Measurements from ENCODE around the gene LTBP1.
"Not testable (repeated sequence)": the region's sequence is repeated elsewhere in the genome, so short reads cannot be mapped to it uniquely, and the experiment has no call there.

Gene LTBP1

GRCh38 chr2:33042265-33042664 is 95.5 kb downstream of the LTBP1 start:
- Histone ChIP-seq H3K4me3 (ENCODE audit: low read depth, low read length) (no peak overlapping the region), H3K79me2 (ENCODE audit: control insufficient read depth, insufficient read depth, low read length, unreplicated experiment) (no peaks in the 10 kb centered on the region), H3K36me3 (ENCODE audit: insufficient read depth, low read length) (no peaks in the 10 kb centered on the region), H3K4me1 (ENCODE audit: control insufficient read depth, insufficient read depth, low read length, unreplicated experiment) (no peaks in the 10 kb centered on the region), H3K27me3 (ENCODE audit: insufficient read depth, low read length) (no peaks in the 10 kb centered on the region), H2AFZ (ENCODE audit: low read length, unreplicated experiment) (no peak overlapping the region), H3K27ac (ENCODE audit: low read depth, low read length) (no peak overlapping the region)

GRCh38 chr2:33042819-33043218 is 96.1 kb downstream of the LTBP1 start:
- Histone ChIP-seq H3K4me1 (ENCODE audit: control insufficient read depth, insufficient read depth, low read length, unreplicated experiment) (no peaks in the 10 kb centered on the region), H3K27me3 (ENCODE audit: insufficient read depth, low read length) (no peaks in the 10 kb centered on the region), H3K36me3 (ENCODE audit: insufficient read depth, low read length) (no peaks in the 10 kb centered on the region), H2AFZ (ENCODE audit: low read length, unreplicated experiment) (no peak overlapping the region), H3K27ac (ENCODE audit: low read depth, low read length) (no peak overlapping the region), H3K4me3 (ENCODE audit: low read depth, low read length) (no peak overlapping the region), H3K79me2 (ENCODE audit: control insufficient read depth, insufficient read depth, low read length, unreplicated experiment) (no peaks in the 10 kb centered on the region)

GRCh38 chr2:33047939-33048338 is 101.2 kb downstream of the LTBP1 start:
- no peak overlapping the region for H3K4me3 ChIP-seq (ENCODE audit: low read depth, low read length)
- no peaks in the 10 kb centered on the region for H3K36me3 ChIP-seq (ENCODE audit: insufficient read depth, low read length)
- no peak overlapping the region for H3K27ac ChIP-seq (ENCODE audit: low read depth, low read length)
- H3K79me2 ChIP-seq (ENCODE audit: control insufficient read depth, insufficient read depth, low read length, unreplicated experiment): no peaks in the 10 kb centered on the region
- H3K4me1 ChIP-seq (ENCODE audit: control insufficient read depth, insufficient read depth, low read length, unreplicated experiment): peaks cover 18% of the 10 kb centered on the region
- no peak overlapping the region for H2AFZ ChIP-seq (ENCODE audit: low read length, unreplicated experiment)
- H3K27me3 ChIP-seq (ENCODE audit: insufficient read depth, low read length): no peaks in the 10 kb centered on the region

- Histone ChIP-seq H3K4me3 (ENCODE audit: low read depth, low read length) (peak overlapping the region; percentile 70), H2AFZ (ENCODE audit: low read length, unreplicated experiment) (peak overlapping the region; percentile 80), H3K27me3 (ENCODE audit: insufficient read depth, low read length) (no peaks in the 10 kb centered on the region), H3K79me2 (ENCODE audit: control insufficient read depth, insufficient read depth, low read length, unreplicated experiment) (no peaks in the 10 kb centered on the region), H3K4me1 (ENCODE audit: control insufficient read depth, insufficient read depth, low read length, unreplicated experiment) (peaks cover 18% of the 10 kb centered on the region), H3K36me3 (ENCODE audit: insufficient read depth, low read length) (no peaks in the 10 kb centered on the region), H3K27ac (ENCODE audit: low read depth, low read length) (peak overlapping the region; percentile 99)
These were observed 105.0 kb downstream of the LTBP1 start for GRCh38 chr2:33051586-33052360.

GRCh38 chr2:33052361-33052735 is 105.6 kb downstream of the LTBP1 start:
- Histone ChIP-seq H3K4me1 (ENCODE audit: control insufficient read depth, insufficient read depth, low read length, unreplicated experiment) (peaks cover 18% of the 10 kb centered on the region), H3K4me3 (ENCODE audit: low read depth, low read length) (0 out of 2 replicates have a peak overlapping the region, but pooled peaks have one; percentile 70), H3K79me2 (ENCODE audit: control insufficient read depth, insufficient read depth, low read length, unreplicated experiment) (no peaks in the 10 kb centered on the region), H2AFZ (ENCODE audit: low read length, unreplicated experiment) (peak overlapping the region; percentile 80), H3K36me3 (ENCODE audit: insufficient read depth, low read length) (no peaks in the 10 kb centered on the region), H3K27me3 (ENCODE audit: insufficient read depth, low read length) (no peaks in the 10 kb centered on the region), H3K27ac (ENCODE audit: low read depth, low read length) (peak overlapping the region; percentile 99)

- H3K4me3 ChIP-seq (ENCODE audit: low read depth, low read length); H3K27me3 ChIP-seq (ENCODE audit: insufficient read depth, low read length); H3K79me2 ChIP-seq (ENCODE audit: control insufficient read depth, insufficient read depth, low read length, unreplicated experiment); H3K36me3 ChIP-seq (ENCODE audit: insufficient read depth, low read length): not testable (repeated sequence)
- Histone ChIP-seq H3K27ac (ENCODE audit: low read depth, low read length) (peak overlapping the region; percentile 99), H3K4me1 (ENCODE audit: control insufficient read depth, insufficient read depth, low read length, unreplicated experiment) (peaks cover 18% of the 10 kb centered on the region), H2AFZ (ENCODE audit: low read length, unreplicated experiment) (peak overlapping the region; percentile 80)
These were observed 106.0 kb downstream of the LTBP1 start for GRCh38 chr2:33052795-33053194.

- Histone ChIP-seq H3K27ac (ENCODE audit: low read depth, low read length) (no peak overlapping the region), H2AFZ (ENCODE audit: low read length, unreplicated experiment) (no peak overlapping the region), H3K4me1 (ENCODE audit: control insufficient read depth, insufficient read depth, low read length, unreplicated experiment) (peaks cover 16% of the 10 kb centered on the region), H3K4me3 (ENCODE audit: low read depth, low read length) (no peak overlapping the region), H3K79me2 (ENCODE audit: control insufficient read depth, insufficient read depth, low read length, unreplicated experiment) (no peaks in the 10 kb centered on the region), H3K36me3 (ENCODE audit: insufficient read depth, low read length) (no peaks in the 10 kb centered on the region), H3K27me3 (ENCODE audit: insufficient read depth, low read length) (no peaks in the 10 kb centered on the region)
These were observed 109.4 kb downstream of the LTBP1 start for GRCh38 chr2:33056170-33056569.

GRCh38 chr2:33057307-33058028 is 110.7 kb downstream of the LTBP1 start:
- H3K4me3 ChIP-seq (ENCODE audit: low read depth, low read length); H3K27ac ChIP-seq (ENCODE audit: low read depth, low read length); H3K27me3 ChIP-seq (ENCODE audit: insufficient read depth, low read length); H3K4me1 ChIP-seq (ENCODE audit: control insufficient read depth, insufficient read depth, low read length, unreplicated experiment); H3K36me3 ChIP-seq (ENCODE audit: insufficient read depth, low read length); H2AFZ ChIP-seq (ENCODE audit: low read length, unreplicated experiment); H3K79me2 ChIP-seq (ENCODE audit: control insufficient read depth, insufficient read depth, low read length, unreplicated experiment): not testable (repeated sequence)

- Histone ChIP-seq H3K4me3 (ENCODE audit: low read depth, low read length) (no peak overlapping the region), H3K79me2 (ENCODE audit: control insufficient read depth, insufficient read depth, low read length, unreplicated experiment) (no peaks in the 10 kb centered on the region), H3K27me3 (ENCODE audit: insufficient read depth, low read length) (no peaks in the 10 kb centered on the region), H3K36me3 (ENCODE audit: insufficient read depth, low read length) (no peaks in the 10 kb centered on the region), H3K4me1 (ENCODE audit: control insufficient read depth, insufficient read depth, low read length, unreplicated experiment) (no peaks in the 10 kb centered on the region), H2AFZ (ENCODE audit: low read length, unreplicated experiment) (no peak overlapping the region), H3K27ac (ENCODE audit: low read depth, low read length) (no peak overlapping the region)
These were observed 112.1 kb downstream of the LTBP1 start for GRCh38 chr2:33058716-33059470.

GRCh38 chr2:33059471-33060156 is 112.9 kb downstream of the LTBP1 start:
- Histone ChIP-seq H3K4me1 (ENCODE audit: control insufficient read depth, insufficient read depth, low read length, unreplicated experiment) (no peaks in the 10 kb centered on the region), H3K27me3 (ENCODE audit: insufficient read depth, low read length) (no peaks in the 10 kb centered on the region), H3K27ac (ENCODE audit: low read depth, low read length) (no peak overlapping the region), H3K79me2 (ENCODE audit: control insufficient read depth, insufficient read depth, low read length, unreplicated experiment) (no peaks in the 10 kb centered on the region), H3K4me3 (ENCODE audit: low read depth, low read length) (no peak overlapping the region), H2AFZ (ENCODE audit: low read length, unreplicated experiment) (no peak overlapping the region), H3K36me3 (ENCODE audit: insufficient read depth, low read length) (no peaks in the 10 kb centered on the region)
